Measurements from ENCODE around the gene ZBTB20.

GRCh38 chr3:114444216-114444615, 702.9 kb downstream of the ZBTB20 start:
- TF ChIP-seq CTCF (IDR thresholded peaks at IDR 0.05) (no peak), EP300 (IDR thresholded peaks at IDR 0.05) (no peak), POLR2AphosphoS5 (IDR thresholded peaks at IDR 0.05) (no peak), POLR2A (IDR thresholded peaks at IDR 0.05; ENCODE audit: low read depth) (no peak)

All from esophagus muscularis mucosa (tissue), 4 donors.